GM12865 (cell line): ENCODE measurements around the gene GRIN2A.
A peak's percentile ranks its signal among the peaks of the same experiment; 100 is the strongest.

Experiments
- DNase-seq: peaks from one replicate; pipeline ENCODE4 v3.0.0; 2010; ENCODE audit warnings: low read depth
- H3K4me3 ChIP-seq: 2 replicates; pipeline ENCODE4 v1.5.1; 2011; ENCODE audit warnings: mild to moderate bottlenecking, low read depth, low read length, control low read depth
- CTCF ChIP-seq: IDR thresholded peaks from 2 replicates; pipeline ENCODE4 v1.5.1; 2011; ENCODE audit warnings: low read length, control low read depth, low read depth, inconsistent platforms; ENCODE audit not compliant: insufficient read depth; ENCODE audit errors: missing control alignments

Gene GRIN2A

GRCh38 chr16:9946022-9946720 lies 236.1 kb downstream of the GRIN2A start:
- peak; percentile 13 for TF ChIP-seq CTCF
- H3K4me3 ChIP-seq, result no peak overlapping the region
- peak; percentile 41 for DNase-seq

- no peak for DNase-seq
- no peak for TF ChIP-seq CTCF
- H3K4me3 ChIP-seq, result no peak overlapping the region
Measured at GRCh38 chr16:9943121-9943520, 239.1 kb downstream of the GRIN2A start.

- DNase-seq, result no peak
- H3K4me3 ChIP-seq, result no peak overlapping the region
- no peak for TF ChIP-seq CTCF
Measured at GRCh38 chr16:9941245-9941644, 241.0 kb downstream of the GRIN2A start.

- DNase-seq, result no peak
- no peak for TF ChIP-seq CTCF
- no peak overlapping the region for H3K4me3 ChIP-seq
Measured at GRCh38 chr16:9934723-9935508, 247.3 kb downstream of the GRIN2A start.

GRCh38 chr16:9932919-9933653 lies 249.1 kb downstream of the GRIN2A start:
- TF ChIP-seq CTCF, result no peak
- no peak overlapping the region for H3K4me3 ChIP-seq
- DNase-seq, result no peak

- no peak for DNase-seq
- no peak for TF ChIP-seq CTCF
- no peak overlapping the region for H3K4me3 ChIP-seq
Measured at GRCh38 chr16:9932000-9932399, 250.2 kb downstream of the GRIN2A start.
